ENCODE results near the gene OPN1MW2.
"Not testable (repeated sequence)": the region's sequence is repeated elsewhere in the genome, so short reads cannot be mapped to it uniquely, and the experiment has no call there.

The OPN1MW2 gene

GRCh38 chrX:154269245-154269644 lies 49.7 kb downstream of the OPN1MW2 start:
- not testable (repeated sequence) for DNase-seq (ENCODE audit: low read depth in 2 of 2)

All from stimulated activated CD4-positive, alpha-beta T cell treated with anti-CD3 and anti-CD28 coated beads, Interleukin-12 subunit alpha, Interleukin-12 subunit beta, amount 100 ng/mL, for 24 hours (primary cell).